ENCODE results near the gene TBC1D8. TPM values are rescaled to one million over a fixed set of nuclear protein-coding genes. Genes with fewer than 3 reads are reported as not detected.

The TBC1D8 gene
- total RNA-seq, 1 experiment from 2014 or later: 5.1 TPM

DNA sequence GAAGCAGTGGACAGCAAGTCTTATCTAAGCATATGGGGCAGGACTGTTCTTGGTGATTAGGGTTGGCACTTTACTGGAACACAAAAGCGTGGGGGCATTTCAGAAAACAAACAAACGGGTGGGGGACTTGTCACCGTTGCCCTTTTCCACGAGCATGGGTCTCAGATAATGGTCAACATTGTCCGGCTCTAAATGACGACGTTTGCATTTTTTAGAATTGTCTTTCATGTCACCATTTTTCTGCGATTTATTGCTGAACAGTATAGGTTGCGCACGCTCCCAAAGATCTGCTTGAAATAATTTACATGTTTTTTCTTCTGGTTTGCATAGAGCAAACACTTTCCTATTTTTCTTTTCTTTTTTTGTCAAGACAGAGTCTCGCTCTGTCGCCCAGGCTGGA, 46.6 kb upstream of the TBC1D8 start:
- Histone ChIP-seq H3K36me3 (ENCODE audit: insufficient read depth, low read length, poor library complexity, severe bottlenecking) (no peaks in the 10 kb centered on the region), H3K27me3 (replicated peaks; ENCODE audit: insufficient read depth, low read depth, low read length, poor library complexity) (no peaks in the 10 kb centered on the region), H3K9me3 (ENCODE audit: low read depth, low read length, poor library complexity, severe bottlenecking) (no peaks in the 10 kb centered on the region), H3K4me1 (ENCODE audit: insufficient read depth, low read length, poor library complexity, severe bottlenecking) (no peaks in the 10 kb centered on the region), H3K27ac (ENCODE audit: low read depth, low read length, poor library complexity, severe bottlenecking) (no peak overlapping the region), H3K4me3 (ENCODE audit: low read depth, low read length, poor library complexity, severe bottlenecking) (no peak overlapping the region)
- BruUV-seq (replicated peaks): no TSS peak
- intact Hi-C loops (cut with micrococcal nuclease; ENCODE audit: unreplicated experiment): no loop called here
- DNase-seq (ENCODE audit: low spot score): no peak
- TF ChIP-seq CTCF (conservative IDR thresholded peaks at IDR 0.05; ENCODE audit: low read depth, low read length): no peak
- TF ChIP-seq EZH2 (IDR thresholded peaks at IDR 0.05; ENCODE audit: borderline replicate concordance, low read depth, low read length, poor library complexity, severe bottlenecking): no peak
- ChIA-PET POLR2A (ENCODE audit: low non-redundant PET) (no interaction called here), CTCF (no interaction called here)

DNA sequence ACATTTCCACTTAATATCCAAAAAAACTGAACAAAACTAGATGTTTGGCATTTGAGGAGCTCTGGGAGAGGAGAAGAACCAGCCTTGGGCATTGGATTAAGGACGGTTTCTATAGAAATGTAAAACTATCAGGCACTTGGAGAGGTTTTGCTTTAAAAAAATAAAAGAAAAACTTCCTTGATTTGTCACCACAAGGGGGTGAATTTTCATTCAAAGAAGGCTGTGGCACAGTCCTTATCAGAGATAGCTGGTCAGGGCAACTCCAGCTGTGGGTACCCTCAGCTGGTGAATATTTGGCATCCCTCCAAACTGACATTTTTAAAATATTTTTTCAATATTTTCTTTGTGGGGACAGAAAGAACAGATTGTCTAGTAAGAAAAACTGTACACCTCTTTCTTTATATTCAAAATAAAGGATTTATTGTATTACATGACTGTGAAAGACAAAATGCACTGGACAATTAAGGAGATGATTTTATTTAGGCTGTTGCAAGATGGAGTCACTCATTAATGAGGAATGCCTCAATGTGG, 46.1 kb upstream of the TBC1D8 start:
- Histone ChIP-seq H3K27ac (ENCODE audit: low read depth, low read length, poor library complexity, severe bottlenecking) (no peak overlapping the region), H3K4me3 (ENCODE audit: low read depth, low read length, poor library complexity, severe bottlenecking) (no peak overlapping the region), H3K4me1 (ENCODE audit: insufficient read depth, low read length, poor library complexity, severe bottlenecking) (no peaks in the 10 kb centered on the region), H3K27me3 (replicated peaks; ENCODE audit: insufficient read depth, low read depth, low read length, poor library complexity) (no peaks in the 10 kb centered on the region), H3K36me3 (ENCODE audit: insufficient read depth, low read length, poor library complexity, severe bottlenecking) (no peaks in the 10 kb centered on the region), H3K9me3 (ENCODE audit: low read depth, low read length, poor library complexity, severe bottlenecking) (no peaks in the 10 kb centered on the region)
- CTCF ChIA-PET: no interaction called here
- DNase-seq (ENCODE audit: low spot score): peak; percentile 28
- POLR2A ChIA-PET (ENCODE audit: low non-redundant PET): no interaction called here
- intact Hi-C loops (cut with micrococcal nuclease; ENCODE audit: unreplicated experiment): no loop called here
- no TSS peak for BruUV-seq (replicated peaks)
- TF ChIP-seq EZH2 (IDR thresholded peaks at IDR 0.05; ENCODE audit: borderline replicate concordance, low read depth, low read length, poor library complexity, severe bottlenecking) (no peak), CTCF (conservative IDR thresholded peaks at IDR 0.05; ENCODE audit: low read depth, low read length) (peak; percentile 12; the same call in 1 of the 2 replicates)

- no peak overlapping the region for H3K4me3 ChIP-seq (ENCODE audit: low read depth, low read length, poor library complexity, severe bottlenecking)
- TF ChIP-seq CTCF (conservative IDR thresholded peaks at IDR 0.05; ENCODE audit: low read depth, low read length) (no peak), EZH2 (IDR thresholded peaks at IDR 0.05; ENCODE audit: borderline replicate concordance, low read depth, low read length, poor library complexity, severe bottlenecking) (no peak)
- H3K36me3 ChIP-seq (ENCODE audit: insufficient read depth, low read length, poor library complexity, severe bottlenecking): no peaks in the 10 kb centered on the region
- H3K27me3 ChIP-seq (replicated peaks; ENCODE audit: insufficient read depth, low read depth, low read length, poor library complexity): no peaks in the 10 kb centered on the region
- no peak overlapping the region for H3K27ac ChIP-seq (ENCODE audit: low read depth, low read length, poor library complexity, severe bottlenecking)
- intact Hi-C loops (cut with micrococcal nuclease; ENCODE audit: unreplicated experiment): no loop called here
- BruUV-seq (replicated peaks): no TSS peak
- ChIA-PET POLR2A (ENCODE audit: low non-redundant PET) (no interaction called here), CTCF (interaction anchor here (0.6 to 0.8 kb wide), 3 partner anchors 9 to 398 kb away, joined by 3 to 9 read pairs (median 4); no protein-coding TSS in a partner anchor)
- DNase-seq (ENCODE audit: low spot score): no peak
- H3K4me1 ChIP-seq (ENCODE audit: insufficient read depth, low read length, poor library complexity, severe bottlenecking): no peaks in the 10 kb centered on the region
- no peaks in the 10 kb centered on the region for H3K9me3 ChIP-seq (ENCODE audit: low read depth, low read length, poor library complexity, severe bottlenecking)
Measured at GRCh38 chr2:101195871-101196661, 44.9 kb upstream of the TBC1D8 start.

All from A673 (cell line).